Measurements from ENCODE around the gene LIF.
A peak's percentile ranks its signal among the peaks of the same experiment; 100 is the strongest.

The LIF gene

DNA sequence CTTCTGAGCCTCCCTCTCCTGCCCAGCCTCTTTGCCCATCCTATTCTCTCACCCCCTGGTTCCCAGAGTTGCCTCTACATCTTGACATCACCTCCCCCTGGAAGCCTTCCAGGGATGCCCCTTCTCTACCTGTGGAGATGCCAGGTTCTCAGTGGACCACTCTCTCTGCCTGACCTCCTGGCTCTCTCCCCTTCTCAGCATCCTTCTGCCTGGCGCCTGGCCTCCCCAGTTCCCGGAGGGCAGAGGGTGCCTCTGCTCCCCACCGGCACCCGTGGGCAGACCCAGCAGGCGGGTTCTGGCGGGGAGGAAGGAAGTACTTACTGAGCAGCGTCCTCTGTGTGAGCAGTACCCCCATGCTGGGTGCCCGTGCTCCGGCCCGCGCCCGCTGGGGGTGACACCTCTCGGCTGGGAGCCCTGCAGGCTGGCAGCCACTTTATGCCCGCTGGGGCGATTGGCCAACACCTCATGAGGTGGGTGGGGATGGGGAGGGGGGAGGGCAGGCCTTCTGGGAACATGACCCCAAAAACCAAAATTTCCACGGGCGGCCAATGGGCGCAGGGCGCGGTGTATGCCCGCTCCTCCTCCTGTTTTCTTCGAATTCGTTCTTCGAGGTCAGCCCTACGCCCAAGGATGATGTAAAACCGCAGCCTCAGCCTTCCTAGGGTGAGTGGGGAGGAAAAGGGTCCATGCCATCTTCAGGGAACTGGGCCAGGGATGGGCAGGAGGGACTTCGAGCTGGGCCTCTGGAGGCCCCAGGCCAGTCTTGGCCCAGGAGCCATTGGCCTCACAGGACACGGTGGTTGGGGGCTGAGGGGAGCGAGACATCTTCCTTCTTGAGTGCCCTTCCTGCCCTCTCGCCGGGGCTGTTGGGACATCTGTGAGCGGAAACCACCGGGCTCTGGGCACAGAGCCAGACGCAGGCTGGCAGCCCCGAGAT, 20.2 kb upstream of the LIF start, which contains the start of gene OSM:
Gene OSM (minus strand): TSS at position 407 of the 937 bp plus-strand sequence. CDS start 52 bp downstream, at position 355.
- Histone ChIP-seq H2BK120ac (ENCODE audit: low read depth, low read length) (no peak within 1 kb of the TSS), H3K4me3 (ENCODE audit: low read length in 2 of 2) (no peak within 1 kb of the TSS), H4K8ac (ENCODE audit: low read depth, low read length) (no peak within 1 kb of the TSS), H3K23ac (ENCODE audit: low read depth, low read length, poor library complexity) (peak within 1 kb of the TSS; percentile 13), H3K79me1 (ENCODE audit: low read depth, low read length) (no peaks in the 10 kb centered on the region), H3K14ac (ENCODE audit: low read length) (peak within 1 kb of the TSS; percentile 5), H3K27ac (replicated peaks; ENCODE audit: low read length) (no peak within 1 kb of the TSS), H3K27me3 (ENCODE audit: control insufficient read depth in 3 of 3, insufficient read depth in 3 of 3, low read depth in 1 of 3, low read length in 3 of 3) (peaks cover 0 to 8% (median 0%) of the 10 kb centered on the region in 3 experiments), H3K4me1 (ENCODE audit: control insufficient read depth in 2 of 2, insufficient read depth in 1 of 2, low read depth in 1 of 2, low read length in 2 of 2) (peaks cover 1 to 8% of the 10 kb centered on the region in 2 donors), H4K91ac (ENCODE audit: low read depth, low read length, poor library complexity) (peak within 1 kb of the TSS; percentile 48), H3K36me3 (replicated peaks in 1 of 2; ENCODE audit: control insufficient read depth in 2 of 2, insufficient read depth in 2 of 2, low read length in 2 of 2) (no peaks in the 10 kb centered on the region), H3K9ac (ENCODE audit: low read depth, low read length, poor library complexity) (peak within 1 kb of the TSS; percentile 50), H2BK12ac (ENCODE audit: low read length) (no peak within 1 kb of the TSS), H2AK5ac (ENCODE audit: low read depth, low read length) (peak within 1 kb of the TSS; percentile 78), H3K4me2 (ENCODE audit: insufficient read depth, low read length, poor library complexity, severe bottlenecking) (no peak within 1 kb of the TSS), H2AFZ (ENCODE audit: low read length) (no peak within 1 kb of the TSS), H3K18ac (ENCODE audit: low read length) (peak within 1 kb of the TSS; percentile 71), H2BK15ac (ENCODE audit: low read length) (peak within 1 kb of the TSS; percentile 94), H2BK5ac (ENCODE audit: low read length) (no peak within 1 kb of the TSS), H3K4ac (ENCODE audit: low read length) (no peak within 1 kb of the TSS), H3K9me3 (replicated peaks in 1 of 2; ENCODE audit: control insufficient read depth in 2 of 2, insufficient read depth in 1 of 2, low read depth in 1 of 2, low read length in 2 of 2) (peaks cover 0 to 2% of the 10 kb centered on the region in 2 donors)
- DNase-seq (ENCODE audit: low spot score): no peak
- WGBS, 2 donors (ENCODE audit: extremely low coverage in 2 of 2, insufficient read length in 2 of 2, insufficient replicate concordance in 1 of 2): no CpG with 5 or more reads among the region's 35 CpGs

- WGBS, 2 donors (ENCODE audit: extremely low coverage in 2 of 2, insufficient read length in 2 of 2, insufficient replicate concordance in 1 of 2): no CpG with 5 or more reads among the region's 24 CpGs
- Histone ChIP-seq H3K27ac (replicated peaks; ENCODE audit: low read length) (no peak overlapping the region), H3K27me3 (ENCODE audit: control insufficient read depth in 3 of 3, insufficient read depth in 3 of 3, low read depth in 1 of 3, low read length in 3 of 3) (peaks cover 0 to 8% (median 0%) of the 10 kb centered on the region in 3 experiments), H4K91ac (ENCODE audit: low read depth, low read length, poor library complexity) (peak overlapping the region; percentile 48), H3K4me2 (ENCODE audit: insufficient read depth, low read length, poor library complexity, severe bottlenecking) (no peak overlapping the region), H3K4ac (ENCODE audit: low read length) (no peak overlapping the region), H3K9me3 (replicated peaks in 1 of 2; ENCODE audit: control insufficient read depth in 2 of 2, insufficient read depth in 1 of 2, low read depth in 1 of 2, low read length in 2 of 2) (peaks cover 0 to 2% of the 10 kb centered on the region in 2 donors), H3K4me1 (ENCODE audit: control insufficient read depth in 2 of 2, insufficient read depth in 1 of 2, low read depth in 1 of 2, low read length in 2 of 2) (peaks cover 1 to 14% of the 10 kb centered on the region in 2 donors), H2AFZ (ENCODE audit: low read length) (no peak overlapping the region), H3K9ac (ENCODE audit: low read depth, low read length, poor library complexity) (peak overlapping the region; percentile 50), H3K36me3 (replicated peaks in 1 of 2; ENCODE audit: control insufficient read depth in 2 of 2, insufficient read depth in 2 of 2, low read length in 2 of 2) (no peaks in the 10 kb centered on the region), H3K18ac (ENCODE audit: low read length) (peak overlapping the region; percentile 71), H3K14ac (ENCODE audit: low read length) (no peak overlapping the region), H3K79me1 (ENCODE audit: low read depth, low read length) (no peaks in the 10 kb centered on the region), H2BK120ac (ENCODE audit: low read depth, low read length) (no peak overlapping the region), H3K23ac (ENCODE audit: low read depth, low read length, poor library complexity) (peak overlapping the region; percentile 13), H2BK12ac (ENCODE audit: low read length) (no peak overlapping the region), H2BK5ac (ENCODE audit: low read length) (no peak overlapping the region), H3K4me3 (ENCODE audit: low read length in 2 of 2) (no peak overlapping the region), H2BK15ac (ENCODE audit: low read length) (peak overlapping the region; percentile 94), H4K8ac (ENCODE audit: low read depth, low read length) (no peak overlapping the region), H2AK5ac (ENCODE audit: low read depth, low read length) (peak overlapping the region; percentile 78)
- no peak for DNase-seq (ENCODE audit: low spot score)
Measured at GRCh38 chr22:30265823-30266444, 19.4 kb upstream of the LIF start.

GRCh38 chr22:30265131-30265720, 18.7 kb upstream of the LIF start:
- H4K8ac ChIP-seq (ENCODE audit: low read depth, low read length): no peak overlapping the region
- H2BK5ac ChIP-seq (ENCODE audit: low read length): no peak overlapping the region
- H3K23ac ChIP-seq (ENCODE audit: low read depth, low read length, poor library complexity): no peak overlapping the region
- H2BK15ac ChIP-seq (ENCODE audit: low read length): peak overlapping the region; percentile 94
- peak overlapping the region; percentile 58 for H3K14ac ChIP-seq (ENCODE audit: low read length)
- H2BK120ac ChIP-seq (ENCODE audit: low read depth, low read length): no peak overlapping the region
- peak overlapping the region; percentile 47 for H3K9ac ChIP-seq (ENCODE audit: low read depth, low read length, poor library complexity)
- no peak for DNase-seq (ENCODE audit: low spot score)
- peaks cover 0 to 2% of the 10 kb centered on the region in 2 donors for H3K9me3 ChIP-seq (replicated peaks in 1 of 2; ENCODE audit: control insufficient read depth in 2 of 2, insufficient read depth in 1 of 2, low read depth in 1 of 2, low read length in 2 of 2)
- H2AK5ac ChIP-seq (ENCODE audit: low read depth, low read length): peak overlapping the region; percentile 85
- H3K4me2 ChIP-seq (ENCODE audit: insufficient read depth, low read length, poor library complexity, severe bottlenecking): no peak overlapping the region
- no peaks in the 10 kb centered on the region for H3K79me1 ChIP-seq (ENCODE audit: low read depth, low read length)
- H2AFZ ChIP-seq (ENCODE audit: low read length): no peak overlapping the region
- H3K4me1 ChIP-seq (ENCODE audit: control insufficient read depth in 2 of 2, insufficient read depth in 1 of 2, low read depth in 1 of 2, low read length in 2 of 2): peaks cover 1 to 14% of the 10 kb centered on the region in 2 donors
- H3K36me3 ChIP-seq (replicated peaks in 1 of 2; ENCODE audit: control insufficient read depth in 2 of 2, insufficient read depth in 2 of 2, low read length in 2 of 2): no peaks in the 10 kb centered on the region
- H3K27ac ChIP-seq (replicated peaks; ENCODE audit: low read length): no peak overlapping the region
- peak overlapping the region; percentile 48 for H4K91ac ChIP-seq (ENCODE audit: low read depth, low read length, poor library complexity)
- H2BK12ac ChIP-seq (ENCODE audit: low read length): peak overlapping the region; percentile 80
- no peak overlapping the region for H3K4ac ChIP-seq (ENCODE audit: low read length)
- H3K4me3 ChIP-seq (ENCODE audit: low read length in 2 of 2): no peak overlapping the region
- peaks cover 0 to 8% (median 0%) of the 10 kb centered on the region in 3 experiments for H3K27me3 ChIP-seq (ENCODE audit: control insufficient read depth in 3 of 3, insufficient read depth in 3 of 3, low read depth in 1 of 3, low read length in 3 of 3)
- no CpG with 5 or more reads among the region's 9 CpGs for WGBS, 2 donors (ENCODE audit: extremely low coverage in 2 of 2, insufficient read length in 2 of 2, insufficient replicate concordance in 1 of 2)
- no peak overlapping the region for H3K18ac ChIP-seq (ENCODE audit: low read length)

Data from neuronal stem cell (in vitro differentiated cells).